DMS153 treated with DMSO at 0.1 percent for 48 hours (cell line): ENCODE measurements around the gene CASTOR1.

ENCODE experiments used
- DNase-seq: peaks from one replicate; lab custom pipeline; 2025; ENCODE audit not compliant: unreplicated experiment; lab: John Stamatoyannopoulos, UW

CASTOR1 gene

GRCh38 chr22:30286331-30286730, 3.0 kb downstream of the CASTOR1 start:
- no peak for DNase-seq

GRCh38 chr22:30285846-30286200, 3.5 kb downstream of the CASTOR1 start:
- no peak for DNase-seq

- no peak for DNase-seq
Observed at GRCh38 chr22:30285176-30285845, 4.0 kb downstream of the CASTOR1 start.

- no peak for DNase-seq
Observed at GRCh38 chr22:30284666-30285065, 4.6 kb downstream of the CASTOR1 start.

GRCh38 chr22:30284172-30284571, 5.1 kb downstream of the CASTOR1 start:
- DNase-seq: no peak

GRCh38 chr22:30283342-30283741, 6.0 kb downstream of the CASTOR1 start:
- no peak for DNase-seq

GRCh38 chr22:30282616-30283046, 6.7 kb downstream of the CASTOR1 start:
- no peak for DNase-seq

GRCh38 chr22:30280505-30280904, 8.8 kb downstream of the CASTOR1 start:
- no peak for DNase-seq

GRCh38 chr22:30279932-30280331, 9.4 kb downstream of the CASTOR1 start:
- DNase-seq: no peak

- DNase-seq: no peak
Observed at GRCh38 chr22:30279046-30279788, 10.1 kb downstream of the CASTOR1 start.

GRCh38 chr22:30277547-30278344, 11.6 kb downstream of the CASTOR1 start:
- no peak for DNase-seq

- DNase-seq: no peak
Observed at GRCh38 chr22:30276039-30276438, 13.3 kb downstream of the CASTOR1 start.

- peak; percentile 8 for DNase-seq
Observed at GRCh38 chr22:30275625-30276024, 13.7 kb downstream of the CASTOR1 start.

- no peak for DNase-seq
Observed at GRCh38 chr22:30274437-30274812, 14.9 kb downstream of the CASTOR1 start.

GRCh38 chr22:30273711-30274436, 15.4 kb downstream of the CASTOR1 start:
- no peak for DNase-seq

GRCh38 chr22:30272781-30273601, 16.3 kb downstream of the CASTOR1 start:
- no peak for DNase-seq

- DNase-seq: no peak
Observed at GRCh38 chr22:30270832-30271231, 18.5 kb downstream of the CASTOR1 start.

GRCh38 chr22:30268331-30268730, 21.0 kb downstream of the CASTOR1 start:
- DNase-seq: no peak

GRCh38 chr22:30267382-30268302, 21.7 kb downstream of the CASTOR1 start:
- no peak for DNase-seq
